ENCODE measurements around the gene RHOC.
"Not testable (repeated sequence)": the region's sequence is repeated elsewhere in the genome, so short reads cannot be mapped to it uniquely, and the experiment has no call there.

Gene RHOC

GRCh38 chr1:112723511-112723839 lies 16.5 kb upstream of the RHOC start:
- in situ Hi-C loops (cut with MboI; ENCODE audit: low pct_unique_long_range_greater_than_20kb, low sequenced_read_pairs, unreplicated experiment): no loop called here
- no peak for DNase-seq (ENCODE audit: low spot score)
- TF ChIP-seq CTCF (IDR thresholded peaks at IDR 0.05; ENCODE audit: extremely low read depth, insufficient read depth, missing control alignments): no peak

GRCh38 chr1:112722601-112723510 lies 15.9 kb upstream of the RHOC start:
- no peak for DNase-seq (ENCODE audit: low spot score)
- TF ChIP-seq CTCF (IDR thresholded peaks at IDR 0.05; ENCODE audit: extremely low read depth, insufficient read depth, missing control alignments): no peak
- in situ Hi-C loops (cut with MboI; ENCODE audit: low pct_unique_long_range_greater_than_20kb, low sequenced_read_pairs, unreplicated experiment): no loop called here

- DNase-seq (ENCODE audit: low spot score): no peak
- in situ Hi-C loops (cut with MboI; ENCODE audit: low pct_unique_long_range_greater_than_20kb, low sequenced_read_pairs, unreplicated experiment): no loop called here
- no peak for TF ChIP-seq CTCF (IDR thresholded peaks at IDR 0.05; ENCODE audit: extremely low read depth, insufficient read depth, missing control alignments)
Measured at GRCh38 chr1:112721966-112722524, 15.1 kb upstream of the RHOC start.

GRCh38 chr1:112721294-112721693 lies 14.4 kb upstream of the RHOC start:
- DNase-seq (ENCODE audit: low spot score); in situ Hi-C loops (cut with MboI; ENCODE audit: low pct_unique_long_range_greater_than_20kb, low sequenced_read_pairs, unreplicated experiment): not testable (repeated sequence)

- no peak for TF ChIP-seq CTCF (IDR thresholded peaks at IDR 0.05; ENCODE audit: extremely low read depth, insufficient read depth, missing control alignments)
- DNase-seq (ENCODE audit: low spot score): no peak
- in situ Hi-C loops (cut with MboI; ENCODE audit: low pct_unique_long_range_greater_than_20kb, low sequenced_read_pairs, unreplicated experiment): no loop called here
Measured at GRCh38 chr1:112720800-112721199, 13.9 kb upstream of the RHOC start.

GRCh38 chr1:112719706-112720105 lies 12.8 kb upstream of the RHOC start:
- in situ Hi-C loops (cut with MboI; ENCODE audit: low pct_unique_long_range_greater_than_20kb, low sequenced_read_pairs, unreplicated experiment): no loop called here
- no peak for TF ChIP-seq CTCF (IDR thresholded peaks at IDR 0.05; ENCODE audit: extremely low read depth, insufficient read depth, missing control alignments)
- no peak for DNase-seq (ENCODE audit: low spot score)

- TF ChIP-seq CTCF (IDR thresholded peaks at IDR 0.05; ENCODE audit: extremely low read depth, insufficient read depth, missing control alignments): peak; percentile 80
- peak; percentile 82 for DNase-seq (ENCODE audit: low spot score)
- in situ Hi-C loops (cut with MboI; ENCODE audit: low pct_unique_long_range_greater_than_20kb, low sequenced_read_pairs, unreplicated experiment): no loop called here
Measured at GRCh38 chr1:112718691-112719418, 11.9 kb upstream of the RHOC start.

Data from GM13977 (cell line).